Esophagus squamous epithelium (tissue), 4 donors: Measurements from ENCODE around the gene EFS.

Source experiments
- CTCF ChIP-seq, 6 experiments: fragments of 450-650 bp in 4 of 6; fragments of 200-600 bp in 2 of 6; sonication (generic) in 2 of 6; IDR thresholded peaks; one replicate each; pipeline ENCODE4 v1.5.1; 2016 to 2019; ENCODE audit warnings: antibody characterized with exemption in 6 of 6, mild to moderate bottlenecking in 4 of 6, moderate library complexity in 4 of 6
- POLR2A ChIP-seq, 4 donors: fragments of 450-650 bp; IDR thresholded peaks; one replicate each; pipeline ENCODE4 v1.6.1; 2017; ENCODE audit warnings: antibody characterized with exemption in 4 of 4, mild to moderate bottlenecking in 4 of 4, moderate library complexity in 3 of 4

GRCh38 chr14:23353433-23353780 lies 11.6 kb downstream of the EFS start:
- TF ChIP-seq CTCF (IDR thresholded peaks at IDR 0.05) (no peak), POLR2A (IDR thresholded peaks at IDR 0.05) (no peak)
